Stromal cell of bone marrow (primary cell): ENCODE measurements around the gene FBXW12.

Source experiments
- DNase-seq: peaks from one replicate; pipeline ENCODE4 v3.0.0-alpha.2; 2012; ENCODE audit warnings: low read depth

The FBXW12 gene

GRCh38 chr3:48407542-48408099, 35.6 kb downstream of the FBXW12 start:
- DNase-seq = no peak

DNA sequence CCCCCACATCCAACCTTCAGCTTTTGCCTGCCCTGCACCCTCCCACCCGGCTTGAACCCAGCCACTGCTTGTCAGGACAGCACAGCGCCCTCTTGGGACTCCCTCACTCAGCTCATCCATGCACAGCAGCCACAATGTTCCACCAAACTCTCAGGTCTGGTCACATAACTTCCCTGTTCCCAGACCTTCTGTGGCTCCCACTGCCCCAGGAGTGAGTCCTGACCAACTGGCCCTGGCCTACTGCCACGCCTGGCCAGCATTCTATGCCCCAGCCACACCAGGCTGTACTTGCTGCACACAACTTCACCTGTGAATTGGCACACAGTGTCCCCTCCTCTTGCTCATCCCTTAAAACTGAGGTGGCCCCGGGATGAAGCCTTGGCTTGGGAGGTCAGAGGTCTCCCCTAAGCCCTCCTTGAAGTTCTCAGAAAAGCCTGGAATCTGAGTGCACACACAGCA, 36.8 kb downstream of the FBXW12 start:
- DNase-seq = no peak

DNA sequence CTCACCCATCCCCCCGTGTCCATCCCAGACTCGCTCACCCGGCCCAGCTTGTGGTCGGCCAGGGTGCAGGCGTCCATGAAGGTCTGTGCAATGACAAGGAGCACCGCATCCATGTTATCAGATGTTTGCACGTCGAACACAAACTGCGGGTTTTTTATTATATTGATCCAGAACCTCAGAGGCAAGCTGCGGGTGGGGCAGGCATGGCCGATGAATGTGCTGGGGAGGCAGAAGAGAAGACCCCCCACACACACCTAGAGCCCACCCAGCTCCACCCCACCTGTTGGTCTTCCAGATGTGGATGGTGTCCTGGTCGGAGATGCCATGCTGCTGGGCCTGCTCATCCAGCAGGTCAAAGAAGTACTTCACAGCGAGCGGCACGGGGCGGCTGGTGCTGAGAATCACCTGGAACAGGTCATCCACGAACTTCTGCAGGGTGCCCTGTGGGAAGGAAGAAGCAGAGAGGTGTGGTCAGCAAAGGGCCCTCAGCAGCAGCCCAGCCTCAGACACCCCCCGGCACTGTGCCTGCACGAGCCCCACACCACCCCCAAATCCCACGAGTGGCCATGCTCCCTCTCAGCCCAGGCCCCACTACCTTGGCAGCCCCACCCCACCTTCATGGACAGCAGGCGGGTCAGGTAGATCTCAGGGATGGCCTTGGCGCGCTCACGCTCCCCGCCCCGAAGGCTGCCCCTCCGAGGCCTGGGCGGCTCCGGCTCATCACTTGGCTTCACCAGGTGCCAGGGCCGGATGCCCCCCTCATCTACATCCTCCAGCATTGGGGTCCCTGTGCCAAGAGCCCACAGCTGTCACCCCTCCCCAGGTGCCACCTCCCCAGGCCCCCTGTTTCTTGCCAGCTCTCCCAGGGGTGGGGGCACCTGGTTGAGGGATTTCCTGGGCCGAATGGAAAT, 37.5 kb downstream of the FBXW12 start:
- DNase-seq = no peak

DNA sequence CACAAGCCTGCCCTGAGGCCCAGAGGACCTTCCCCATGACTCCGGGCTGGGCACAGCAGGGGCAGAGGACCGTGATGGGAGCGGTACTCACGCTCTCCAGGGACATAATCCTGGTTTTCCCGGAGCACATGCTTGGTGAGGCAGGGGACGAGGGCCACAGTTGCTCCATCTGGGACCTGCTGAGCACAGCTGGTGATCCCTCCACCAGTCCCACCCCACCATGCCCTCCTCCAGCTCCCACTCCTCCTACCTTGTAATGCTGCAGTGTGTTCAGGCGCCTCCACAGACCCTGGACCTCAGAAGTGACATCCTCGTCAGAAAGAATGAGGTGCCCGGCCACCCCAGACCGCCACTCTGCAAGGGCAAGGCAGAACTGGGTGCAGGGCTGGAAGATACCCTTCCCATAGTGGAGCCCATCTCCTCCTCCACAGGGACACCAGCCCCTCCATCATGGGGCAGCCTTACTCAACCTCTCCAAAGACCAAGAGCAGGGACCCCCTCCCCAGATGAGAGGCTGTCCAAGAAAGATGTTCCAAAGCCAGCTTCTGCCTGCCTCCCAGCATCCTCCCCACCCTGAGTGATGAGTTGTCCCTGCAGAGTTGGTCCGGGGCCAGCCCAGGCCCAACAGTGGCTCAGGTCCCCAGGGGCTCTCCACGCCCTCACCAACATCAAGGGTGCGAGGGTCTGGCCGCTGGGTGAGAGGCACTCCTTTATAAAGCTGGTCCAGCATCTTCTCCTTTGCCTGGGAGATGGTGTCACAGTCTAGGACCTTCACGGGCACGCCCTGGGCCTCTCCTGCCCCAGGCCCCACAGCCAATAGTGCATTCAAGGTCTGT, 38.4 kb downstream of the FBXW12 start:
- no peak for DNase-seq

- no peak for DNase-seq
Observed at GRCh38 chr3:48411041-48411588, 39.1 kb downstream of the FBXW12 start.

DNA sequence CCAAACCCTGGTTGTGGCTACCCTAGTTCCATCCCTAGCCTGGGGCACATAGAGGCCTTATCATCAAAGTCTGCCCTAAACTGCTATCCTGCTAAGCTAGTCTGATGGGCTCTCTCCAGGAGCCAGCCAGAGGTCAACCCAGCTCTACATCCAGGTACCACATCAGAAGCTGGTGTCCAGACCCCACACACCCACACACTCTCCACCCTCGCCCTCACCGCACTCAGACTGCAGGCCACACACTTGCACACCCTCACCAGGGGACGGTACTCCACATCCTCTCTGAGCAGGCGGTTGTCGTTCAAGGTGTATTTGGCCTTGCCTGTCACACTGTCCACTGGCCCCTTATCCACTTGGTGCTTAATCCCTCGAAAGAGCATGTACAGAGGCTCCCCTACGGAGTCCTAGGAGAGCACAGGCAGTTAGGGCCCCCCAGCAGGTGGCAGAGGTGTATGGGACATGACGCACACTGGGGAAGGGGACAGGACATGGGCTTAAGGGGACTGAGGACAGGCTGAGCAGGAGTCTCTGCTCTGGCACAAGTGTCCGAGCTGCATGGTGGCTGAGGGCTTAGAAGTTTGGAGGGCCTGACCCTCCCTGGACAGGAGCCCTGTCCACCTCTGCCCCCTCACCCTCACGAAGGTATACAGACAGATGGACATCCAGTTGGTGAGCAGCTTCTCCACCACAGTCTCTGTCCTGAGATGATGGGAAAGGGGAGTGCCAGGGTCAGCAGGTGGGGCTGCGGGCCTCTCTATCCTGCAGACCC, 39.8 kb downstream of the FBXW12 start:
- DNase-seq = no peak

- no peak for DNase-seq
Observed at GRCh38 chr3:48412375-48413001, 40.5 kb downstream of the FBXW12 start.

GRCh38 chr3:48413086-48413485, 41.1 kb downstream of the FBXW12 start:
- DNase-seq = no peak

DNA sequence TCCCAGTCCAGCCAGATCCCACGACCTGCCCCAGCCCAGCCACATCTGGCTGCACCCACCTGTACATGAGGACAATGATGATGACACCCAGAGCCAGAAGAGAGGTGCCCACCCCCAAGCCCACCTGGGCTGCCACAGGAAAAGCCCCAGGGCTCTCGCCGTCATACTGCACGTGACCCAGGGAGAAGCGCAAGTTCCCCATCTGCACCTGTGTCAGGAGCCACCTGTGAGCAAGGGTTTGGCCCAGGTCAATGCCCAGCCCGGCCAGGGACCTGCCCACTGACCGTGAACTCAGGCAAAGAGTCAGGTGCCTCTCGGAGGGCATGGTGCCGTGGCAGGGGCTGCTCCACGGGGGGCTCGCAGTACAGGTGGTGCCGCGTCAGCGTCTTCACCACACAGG, 41.6 kb downstream of the FBXW12 start:
- no peak for DNase-seq

DNA sequence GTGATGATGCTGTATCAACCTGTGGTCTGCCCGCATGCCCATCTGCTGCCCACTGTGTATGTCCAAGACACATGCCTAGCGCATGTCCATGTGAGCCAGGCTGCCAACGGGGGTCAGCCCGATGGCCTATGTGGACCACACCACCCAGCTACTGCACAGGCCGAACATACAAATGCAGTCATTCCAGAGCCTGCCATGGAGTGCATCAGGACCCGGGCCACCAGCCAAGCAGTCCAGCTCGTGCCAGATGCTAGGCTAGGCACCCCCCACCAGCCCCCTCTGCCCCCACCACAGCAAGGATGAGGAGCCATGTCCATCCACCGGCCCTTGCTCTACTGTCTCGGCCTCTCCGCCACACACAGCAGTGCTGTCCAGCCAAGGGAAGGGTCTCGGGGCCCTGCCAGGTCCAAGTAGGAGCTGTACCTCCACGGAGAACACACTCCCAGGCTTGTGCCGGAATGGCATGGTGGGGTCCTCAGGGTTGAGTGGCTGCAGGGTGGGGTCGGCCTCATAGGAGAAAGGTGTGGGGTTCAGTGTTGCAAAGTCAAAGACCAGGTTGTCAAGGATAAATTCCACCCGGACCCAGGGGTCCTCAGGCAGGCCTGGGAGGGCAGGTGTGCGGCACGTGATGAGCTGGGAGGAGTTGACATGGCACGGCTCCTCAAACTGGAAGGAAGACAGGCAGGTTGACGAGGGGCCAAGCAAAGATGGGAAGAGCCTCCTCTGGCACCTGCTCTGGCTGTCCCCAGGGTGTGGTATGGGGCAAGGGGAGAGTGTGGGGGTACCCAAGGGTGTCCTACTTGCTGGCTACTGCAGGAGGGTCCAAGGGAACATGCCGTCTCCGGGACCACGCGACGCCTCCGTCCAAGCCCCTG, 42.6 kb downstream of the FBXW12 start:
- DNase-seq = no peak

DNA sequence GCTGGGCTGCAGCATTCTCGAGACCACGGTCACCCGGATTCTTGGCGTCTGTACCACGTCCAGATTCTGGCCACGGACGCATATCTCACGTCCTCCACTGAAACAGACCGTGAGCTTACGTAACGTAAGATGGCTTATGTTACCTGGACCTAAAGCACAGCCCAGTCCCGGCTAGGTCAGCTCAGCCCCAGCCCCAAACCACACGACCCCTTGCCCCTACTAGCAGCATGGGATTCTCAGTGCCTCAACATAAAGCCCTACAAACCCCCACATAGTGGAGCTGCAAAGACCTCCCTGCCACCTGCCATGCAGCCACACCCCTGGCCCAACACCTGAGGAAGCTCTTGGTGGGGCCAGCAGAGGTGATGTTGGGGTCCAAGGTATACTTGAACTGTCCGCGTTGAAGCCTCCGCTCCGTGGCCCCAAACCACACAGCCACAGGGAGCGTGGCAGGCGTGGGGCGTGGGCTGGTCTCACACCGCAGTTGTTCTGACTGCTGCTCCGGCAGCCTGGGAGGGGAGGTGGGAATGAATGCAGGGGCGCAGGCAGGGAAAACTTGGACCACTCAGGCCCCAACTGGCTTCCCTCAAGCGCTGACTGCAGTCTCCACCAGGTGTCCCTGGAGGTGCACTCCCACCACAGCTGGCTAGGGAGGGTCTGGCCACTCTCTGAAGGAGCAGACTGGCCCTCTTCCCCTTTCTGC, 43.4 kb downstream of the FBXW12 start:
- DNase-seq = no peak

GRCh38 chr3:48416091-48416505, 44.1 kb downstream of the FBXW12 start:
- no peak for DNase-seq

GRCh38 chr3:48416546-48416945, 44.5 kb downstream of the FBXW12 start:
- no peak for DNase-seq

DNA sequence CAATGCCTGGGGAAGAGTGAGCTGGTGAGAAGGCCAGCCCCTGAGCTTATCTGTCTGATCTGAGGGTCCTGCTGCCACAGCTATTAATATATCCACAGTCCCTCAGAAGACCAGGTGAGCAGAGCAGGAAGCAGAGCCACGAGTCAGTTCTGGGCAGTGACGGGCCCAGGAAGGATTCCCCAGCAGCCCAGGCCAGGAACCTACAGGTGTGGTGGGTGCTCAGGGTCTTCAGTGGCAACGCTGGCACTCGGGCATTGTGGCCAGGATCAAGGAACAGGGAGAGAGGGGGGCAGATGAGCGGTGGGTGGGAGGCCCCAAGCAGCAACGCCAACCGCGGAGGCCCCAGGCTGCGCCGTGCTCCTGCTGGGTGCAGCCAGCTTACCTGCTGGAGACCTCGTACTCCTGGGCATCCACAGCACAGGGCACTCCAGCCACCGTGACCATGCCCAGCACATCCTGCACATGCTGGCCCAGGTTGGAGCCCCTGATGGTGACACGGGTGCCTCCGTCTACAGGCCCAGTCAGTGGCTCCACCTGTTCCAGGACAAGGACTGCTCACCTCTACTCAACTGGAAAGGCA, 45.6 kb downstream of the FBXW12 start:
- DNase-seq = no peak

- no peak for DNase-seq
Observed at GRCh38 chr3:48418140-48418539, 46.1 kb downstream of the FBXW12 start.

DNA sequence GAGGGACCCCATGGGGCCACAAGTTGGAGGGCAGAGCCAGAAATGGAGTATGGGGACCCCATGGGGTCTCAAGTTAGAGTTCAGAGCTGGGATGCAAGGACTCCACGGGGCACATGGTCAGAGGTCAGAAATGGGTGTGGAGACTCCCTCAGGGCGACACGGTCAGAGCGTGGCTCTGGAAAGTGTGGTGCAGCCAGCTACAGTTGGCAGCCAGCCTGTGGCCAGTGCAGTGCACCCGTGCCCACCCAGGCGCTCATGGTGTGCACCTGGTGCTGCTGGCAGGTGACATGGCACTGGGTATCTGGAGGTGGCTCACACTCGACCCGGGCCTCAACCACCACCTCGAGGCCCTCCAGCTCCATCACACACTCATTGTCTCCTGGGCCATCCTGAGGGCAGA, 46.6 kb downstream of the FBXW12 start:
- DNase-seq = no peak

DNA sequence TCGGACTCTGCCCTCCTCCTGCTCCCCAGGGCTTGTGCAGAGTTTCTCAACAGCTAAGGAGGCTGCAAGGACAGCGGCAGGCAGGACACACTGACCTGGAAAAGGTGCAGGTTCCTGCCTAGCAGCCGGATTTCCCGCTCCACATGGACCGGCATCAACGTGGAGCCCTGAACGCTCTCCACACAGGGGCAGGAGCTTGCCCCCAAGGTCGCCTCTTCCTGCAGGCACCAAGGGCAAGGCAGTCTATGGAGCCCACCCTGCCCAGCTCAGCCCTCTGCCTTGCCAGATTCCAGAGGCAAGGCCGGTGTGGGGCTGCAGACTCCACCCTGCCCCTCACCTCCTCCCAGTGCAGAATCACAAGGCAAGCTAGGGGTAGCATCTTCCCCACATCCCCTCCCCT, 47.1 kb downstream of the FBXW12 start:
- DNase-seq = no peak

GRCh38 chr3:48419597-48419996, 47.6 kb downstream of the FBXW12 start:
- DNase-seq = no peak

GRCh38 chr3:48420561-48420960, 48.5 kb downstream of the FBXW12 start:
- DNase-seq = no peak
